HEK293 (cell line): ENCODE results near the gene EEFSEC.

Experiments
- CTCF ChIA-PET: fragments of 350-600 bp; formaldehyde crosslinking; extraction: SDS; loops from one replicate; lab custom pipeline; 2021; ENCODE audit warnings: antibody characterized with exemption; lab: Yijun Ruan, JAX
- POLR2A ChIA-PET: fragments of 300-600 bp; formaldehyde crosslinking; extraction: SDS; loops from one replicate; lab custom pipeline; 2020; ENCODE audit warnings: antibody characterized with exemption, inconsistent platforms; lab: Yijun Ruan, JAX
- H3K27ac ChIP-seq: fragments of 200-500 bp; sonication (Bioruptor generic); 2 replicates; pipeline ENCODE4 v1.5.1; 2014; ENCODE audit warnings: low read depth, low read length, control low read depth, inconsistent platforms; ENCODE audit errors: extremely low read depth
- H3K36me3 ChIP-seq, 2 experiments: fragments of 200-500 bp in 1 of 2; sonication (Bioruptor generic) in 1 of 2; 1 replicate in 1 of 2; 2 replicates in 1 of 2; pipeline ENCODE4 v1.5.1; 2014 to 2017; ENCODE audit warnings: inconsistent platforms in 2 of 2, low read length in 2 of 2; ENCODE audit not compliant: control insufficient read depth in 2 of 2, insufficient read depth in 1 of 2
- H3K4me1 ChIP-seq: fragments of 200-500 bp; sonication (Bioruptor generic); 2 replicates; pipeline ENCODE4 v1.5.1; 2014; ENCODE audit warnings: mild to moderate bottlenecking, low read length, inconsistent platforms; ENCODE audit not compliant: control insufficient read depth, insufficient read depth
- H3K4me3 ChIP-seq: 2 replicates; pipeline ENCODE4 v1.5.1; 2011; ENCODE audit warnings: low read depth, mild to moderate bottlenecking, control low read depth, low read length, moderate library complexity
- H3K9me3 ChIP-seq: fragments of 200-500 bp; sonication (Bioruptor generic); 2 replicates; pipeline ENCODE4 v1.5.1; 2014; ENCODE audit warnings: low read depth, low read length, inconsistent platforms; ENCODE audit not compliant: control insufficient read depth, insufficient read depth
- EGR2 ChIP-seq: fragments of 450-650 bp; formaldehyde crosslinking; IDR thresholded peaks from 2 replicates; pipeline ENCODE4 v1.5.1; 2016; ENCODE audit warnings: low read depth, missing biosample characterization, missing genetic modification characterization
- KLF10 ChIP-seq: fragments of 450-650 bp; IDR thresholded peaks from 2 replicates; pipeline ENCODE4 v1.5.1; 2018; ENCODE audit warnings: missing biosample characterization, mild to moderate bottlenecking, missing genetic modification characterization
- KLF16 ChIP-seq: fragments of 450-650 bp; formaldehyde crosslinking; IDR thresholded peaks from 2 replicates; pipeline ENCODE4 v1.5.1; 2017; ENCODE audit warnings: missing biosample characterization, missing genetic modification characterization
- KLF8 ChIP-seq: fragments of 450-650 bp; formaldehyde crosslinking; IDR thresholded peaks from 2 replicates; pipeline ENCODE4 v1.5.1; 2016; ENCODE audit warnings: missing biosample characterization, missing genetic modification characterization
- ZEB2 ChIP-seq: fragments of 450-650 bp; formaldehyde crosslinking; IDR thresholded peaks from 2 replicates; pipeline ENCODE4 v1.5.1; 2016; ENCODE audit warnings: missing biosample characterization, missing genetic modification characterization
- ZNF266 ChIP-seq: fragments of 450-650 bp; formaldehyde crosslinking; IDR thresholded peaks from 2 replicates; pipeline ENCODE4 v1.5.1; 2016; ENCODE audit warnings: missing biosample characterization, missing genetic modification characterization, low read depth
- ZNF274 ChIP-seq, 2 experiments: fragments of 200-500 bp in 1 of 2; fragments of 450-650 bp in 1 of 2; sonication (Bioruptor generic) in 1 of 2; formaldehyde crosslinking in 1 of 2; IDR thresholded peaks; 2 replicates each; pipeline versions ENCODE4 v1.5.1 to v1.6.1; 2014 to 2016; ENCODE audit warnings: borderline replicate concordance in 1 of 2, inconsistent platforms in 1 of 2, low read length in 1 of 2, missing biosample characterization in 1 of 2, missing genetic modification characterization in 1 of 2
- ZNF311 ChIP-seq: fragments of 450-650 bp; formaldehyde crosslinking; IDR thresholded peaks from 2 replicates; pipeline ENCODE4 v1.5.1; 2017; ENCODE audit warnings: missing biosample characterization, missing genetic modification characterization, borderline replicate concordance
- ZNF354C ChIP-seq: fragments of 450-650 bp; formaldehyde crosslinking; IDR thresholded peaks from 2 replicates; pipeline ENCODE4 v1.5.1; 2016; ENCODE audit warnings: missing biosample characterization, missing genetic modification characterization, low read depth, borderline replicate concordance
- ZNF529 ChIP-seq: fragments of 450-650 bp; formaldehyde crosslinking; IDR thresholded peaks from 2 replicates; pipeline ENCODE4 v1.5.1; 2017; ENCODE audit warnings: missing genetic modification characterization, missing biosample characterization; ENCODE audit not compliant: insufficient replicate concordance
- ZNF549 ChIP-seq: fragments of 450-650 bp; IDR thresholded peaks from 2 replicates; pipeline ENCODE4 v1.5.1; 2018; ENCODE audit warnings: missing biosample characterization, missing genetic modification characterization, mild to moderate bottlenecking, inconsistent platforms, moderate library complexity
- ZNF624 ChIP-seq: fragments of 450-650 bp; formaldehyde crosslinking; IDR thresholded peaks from 2 replicates; pipeline ENCODE4 v1.5.1; 2017; ENCODE audit warnings: missing biosample characterization, missing genetic modification characterization
- ZNF670 ChIP-seq: fragments of 450-650 bp; formaldehyde crosslinking; IDR thresholded peaks from 2 replicates; pipeline ENCODE4 v1.5.1; 2016; ENCODE audit warnings: missing biosample characterization, missing genetic modification characterization, low read depth
- TF ChIP-seq, protein P1 (sequence below): fragments of 450-650 bp; formaldehyde crosslinking; IDR thresholded peaks from 2 replicates; pipeline ENCODE4 v1.5.1; 2016; ENCODE audit warnings: missing biosample characterization, missing genetic modification characterization
- TF ChIP-seq, protein P2 (sequence below): fragments of 450-650 bp; formaldehyde crosslinking; IDR thresholded peaks from 2 replicates; pipeline ENCODE4 v1.5.1; 2017; ENCODE audit warnings: missing biosample characterization, missing genetic modification characterization
- TF ChIP-seq, protein P3 (sequence below): fragments of 450-650 bp; formaldehyde crosslinking; IDR thresholded peaks from 2 replicates; pipeline ENCODE4 v1.5.1; 2016; ENCODE audit warnings: missing biosample characterization, missing genetic modification characterization, low read depth
- TF ChIP-seq, protein P4 (sequence below): fragments of 450-650 bp; formaldehyde crosslinking; IDR thresholded peaks from 2 replicates; pipeline ENCODE4 v1.5.1; 2016; ENCODE audit warnings: missing biosample characterization, missing genetic modification characterization
- TF ChIP-seq, protein P5 (sequence below): fragments of 450-650 bp; formaldehyde crosslinking; IDR thresholded peaks from 2 replicates; pipeline ENCODE4 v1.5.1; 2017; ENCODE audit warnings: missing biosample characterization, missing genetic modification characterization

Gene EEFSEC

DNA sequence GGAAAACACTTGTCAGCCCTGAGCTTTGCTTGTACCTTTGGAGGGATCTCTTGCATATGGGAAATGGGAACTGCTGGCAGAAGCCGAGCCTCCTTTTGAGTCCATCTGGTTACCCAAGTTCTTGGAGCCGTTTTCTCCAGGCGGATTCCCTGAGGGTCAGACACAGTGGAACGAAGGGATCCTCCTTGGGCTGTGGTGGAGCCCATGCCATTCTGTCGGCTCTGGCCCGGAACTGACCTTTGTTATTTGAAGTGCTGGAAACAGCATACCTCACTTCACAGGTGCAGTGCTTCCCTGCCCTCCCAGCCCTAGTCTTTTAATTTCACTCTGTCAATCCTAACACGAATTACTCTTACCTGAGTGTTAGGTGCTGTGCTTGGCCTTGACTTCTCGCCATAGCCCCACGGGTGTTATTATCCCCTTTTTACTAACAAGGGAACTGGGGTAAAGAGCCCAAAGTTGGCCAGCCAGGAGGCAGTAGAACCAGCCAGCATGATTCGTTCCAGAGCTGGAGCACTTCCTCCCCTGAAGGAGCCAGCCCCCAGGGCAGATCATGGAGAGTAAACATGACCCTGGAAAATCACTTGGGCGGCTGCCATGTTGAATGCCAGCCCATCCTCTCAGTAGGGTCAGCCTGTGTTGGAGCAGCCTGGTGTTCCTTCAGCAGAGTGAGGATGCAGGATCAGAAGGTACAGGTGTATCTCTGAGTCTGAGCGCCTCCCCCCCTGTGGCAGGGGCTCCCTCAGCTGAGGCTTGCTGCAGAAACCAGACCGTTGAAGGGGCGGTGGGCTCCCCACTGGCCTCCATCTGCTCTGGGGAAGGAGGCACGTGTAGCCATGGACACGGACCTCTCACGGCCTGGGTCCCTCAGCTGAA lies 170.2 kb downstream of the EEFSEC start:
- POLR2A ChIA-PET = no interaction called here

DNA sequence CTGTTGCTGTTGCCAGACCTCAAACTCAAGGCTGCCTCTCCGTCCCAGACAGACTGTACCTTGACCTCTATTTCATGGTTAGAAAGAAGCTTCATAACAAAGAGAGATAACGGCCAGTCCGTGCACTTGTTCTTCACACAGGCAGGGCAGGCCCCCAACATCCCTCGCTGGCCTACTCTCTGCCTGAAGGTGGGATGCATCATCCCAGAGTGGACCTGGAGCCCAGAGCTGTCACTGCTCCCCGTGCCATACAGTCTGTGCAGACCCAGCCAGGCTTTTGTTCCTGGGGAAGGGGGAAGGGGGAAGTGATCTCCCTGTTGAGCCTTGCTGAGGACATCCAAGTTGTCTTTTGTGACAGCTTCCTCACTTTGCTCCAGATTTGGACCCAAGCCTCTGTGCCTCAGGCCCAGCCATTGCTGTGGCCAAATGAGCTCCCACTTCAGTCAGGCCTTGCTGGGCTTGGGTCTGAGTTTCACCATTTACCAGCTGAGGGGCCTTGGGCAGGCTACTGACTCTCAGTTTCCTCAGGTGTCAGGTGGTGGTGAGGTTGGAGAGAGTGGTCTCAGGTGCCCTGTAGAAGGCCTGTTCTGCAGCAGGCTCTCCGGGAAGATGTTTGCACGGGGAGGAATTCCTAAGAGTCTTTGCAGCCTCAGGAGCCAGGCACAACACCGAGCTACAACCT lies 171.8 kb downstream of the EEFSEC start:
- Histone ChIP-seq H3K4me3 (no peak overlapping the region), H3K9me3 (no peaks in the 10 kb centered on the region), H3K27ac (no peak overlapping the region), H3K36me3 (no peaks in the 10 kb centered on the region), H3K4me1 (no peaks in the 10 kb centered on the region)
- ChIA-PET CTCF (no interaction called here), POLR2A (no interaction called here)
- TF ChIP-seq, protein P1, sequence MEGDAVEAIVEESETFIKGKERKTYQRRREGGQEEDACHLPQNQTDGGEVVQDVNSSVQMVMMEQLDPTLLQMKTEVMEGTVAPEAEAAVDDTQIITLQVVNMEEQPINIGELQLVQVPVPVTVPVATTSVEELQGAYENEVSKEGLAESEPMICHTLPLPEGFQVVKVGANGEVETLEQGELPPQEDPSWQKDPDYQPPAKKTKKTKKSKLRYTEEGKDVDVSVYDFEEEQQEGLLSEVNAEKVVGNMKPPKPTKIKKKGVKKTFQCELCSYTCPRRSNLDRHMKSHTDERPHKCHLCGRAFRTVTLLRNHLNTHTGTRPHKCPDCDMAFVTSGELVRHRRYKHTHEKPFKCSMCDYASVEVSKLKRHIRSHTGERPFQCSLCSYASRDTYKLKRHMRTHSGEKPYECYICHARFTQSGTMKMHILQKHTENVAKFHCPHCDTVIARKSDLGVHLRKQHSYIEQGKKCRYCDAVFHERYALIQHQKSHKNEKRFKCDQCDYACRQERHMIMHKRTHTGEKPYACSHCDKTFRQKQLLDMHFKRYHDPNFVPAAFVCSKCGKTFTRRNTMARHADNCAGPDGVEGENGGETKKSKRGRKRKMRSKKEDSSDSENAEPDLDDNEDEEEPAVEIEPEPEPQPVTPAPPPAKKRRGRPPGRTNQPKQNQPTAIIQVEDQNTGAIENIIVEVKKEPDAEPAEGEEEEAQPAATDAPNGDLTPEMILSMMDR = no peak
- TF ChIP-seq ZNF670 (no peak), ZNF529 (tag by site-specific recombination) (no peak), KLF8 (no peak), ZNF354C (tag by site-specific recombination) (no peak), ZNF549 (no peak), ZNF274 (IDR thresholded peaks at IDR 0.05; ENCODE audit: low read length) (no peak), ZNF274 (tag by site-specific recombination; IDR thresholded peaks at IDR 0.05; ENCODE audit: borderline replicate concordance) (no peak), EGR2 (no peak), ZNF266 (tag by site-specific recombination) (no peak), KLF10 (tag by site-specific recombination) (no peak), ZEB2 (tag by site-specific recombination) (no peak), KLF16 (tag by site-specific recombination) (no peak), ZNF624 (tag by site-specific recombination) (no peak)
- TF ChIP-seq, protein P2, sequence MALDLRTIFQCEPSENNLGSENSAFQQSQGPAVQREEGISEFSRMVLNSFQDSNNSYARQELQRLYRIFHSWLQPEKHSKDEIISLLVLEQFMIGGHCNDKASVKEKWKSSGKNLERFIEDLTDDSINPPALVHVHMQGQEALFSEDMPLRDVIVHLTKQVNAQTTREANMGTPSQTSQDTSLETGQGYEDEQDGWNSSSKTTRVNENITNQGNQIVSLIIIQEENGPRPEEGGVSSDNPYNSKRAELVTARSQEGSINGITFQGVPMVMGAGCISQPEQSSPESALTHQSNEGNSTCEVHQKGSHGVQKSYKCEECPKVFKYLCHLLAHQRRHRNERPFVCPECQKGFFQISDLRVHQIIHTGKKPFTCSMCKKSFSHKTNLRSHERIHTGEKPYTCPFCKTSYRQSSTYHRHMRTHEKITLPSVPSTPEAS (tag by site-specific recombination) = no peak
- TF ChIP-seq, protein P3, sequence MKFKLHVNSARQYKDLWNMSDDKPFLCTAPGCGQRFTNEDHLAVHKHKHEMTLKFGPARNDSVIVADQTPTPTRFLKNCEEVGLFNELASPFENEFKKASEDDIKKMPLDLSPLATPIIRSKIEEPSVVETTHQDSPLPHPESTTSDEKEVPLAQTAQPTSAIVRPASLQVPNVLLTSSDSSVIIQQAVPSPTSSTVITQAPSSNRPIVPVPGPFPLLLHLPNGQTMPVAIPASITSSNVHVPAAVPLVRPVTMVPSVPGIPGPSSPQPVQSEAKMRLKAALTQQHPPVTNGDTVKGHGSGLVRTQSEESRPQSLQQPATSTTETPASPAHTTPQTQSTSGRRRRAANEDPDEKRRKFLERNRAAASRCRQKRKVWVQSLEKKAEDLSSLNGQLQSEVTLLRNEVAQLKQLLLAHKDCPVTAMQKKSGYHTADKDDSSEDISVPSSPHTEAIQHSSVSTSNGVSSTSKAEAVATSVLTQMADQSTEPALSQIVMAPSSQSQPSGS (tag by site-specific recombination) = no peak
- TF ChIP-seq, protein P4, sequence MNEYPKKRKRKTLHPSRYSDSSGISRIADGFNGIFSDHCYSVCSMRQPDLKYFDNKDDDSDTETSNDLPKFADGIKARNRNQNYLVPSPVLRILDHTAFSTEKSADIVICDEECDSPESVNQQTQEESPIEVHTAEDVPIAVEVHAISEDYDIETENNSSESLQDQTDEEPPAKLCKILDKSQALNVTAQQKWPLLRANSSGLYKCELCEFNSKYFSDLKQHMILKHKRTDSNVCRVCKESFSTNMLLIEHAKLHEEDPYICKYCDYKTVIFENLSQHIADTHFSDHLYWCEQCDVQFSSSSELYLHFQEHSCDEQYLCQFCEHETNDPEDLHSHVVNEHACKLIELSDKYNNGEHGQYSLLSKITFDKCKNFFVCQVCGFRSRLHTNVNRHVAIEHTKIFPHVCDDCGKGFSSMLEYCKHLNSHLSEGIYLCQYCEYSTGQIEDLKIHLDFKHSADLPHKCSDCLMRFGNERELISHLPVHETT (tag by site-specific recombination) = no peak
- TF ChIP-seq, protein P5, sequence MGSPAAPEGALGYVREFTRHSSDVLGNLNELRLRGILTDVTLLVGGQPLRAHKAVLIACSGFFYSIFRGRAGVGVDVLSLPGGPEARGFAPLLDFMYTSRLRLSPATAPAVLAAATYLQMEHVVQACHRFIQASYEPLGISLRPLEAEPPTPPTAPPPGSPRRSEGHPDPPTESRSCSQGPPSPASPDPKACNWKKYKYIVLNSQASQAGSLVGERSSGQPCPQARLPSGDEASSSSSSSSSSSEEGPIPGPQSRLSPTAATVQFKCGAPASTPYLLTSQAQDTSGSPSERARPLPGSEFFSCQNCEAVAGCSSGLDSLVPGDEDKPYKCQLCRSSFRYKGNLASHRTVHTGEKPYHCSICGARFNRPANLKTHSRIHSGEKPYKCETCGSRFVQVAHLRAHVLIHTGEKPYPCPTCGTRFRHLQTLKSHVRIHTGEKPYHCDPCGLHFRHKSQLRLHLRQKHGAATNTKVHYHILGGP (tag by site-specific recombination) = no peak

More for the DNA sequence above, 170.2 kb downstream of the EEFSEC start:
- Histone ChIP-seq H3K27ac (no peak overlapping the region), H3K4me3 (no peak overlapping the region), H3K36me3 (no peaks in the 10 kb centered on the region), H3K9me3 (no peaks in the 10 kb centered on the region), H3K4me1 (no peaks in the 10 kb centered on the region)
- CTCF ChIA-PET = interaction anchor here (0.8 to 2.7 kb wide), 3 partner anchors 11 to 97 kb away, joined by 4 to 28 read pairs (median 8); no protein-coding TSS in a partner anchor
- TF ChIP-seq, protein P1 = no peak
- no peak for TF ChIP-seq ZNF311 (tag by site-specific recombination)
